Hepatocyte (in vitro differentiated cells): ENCODE results near the gene ZNF670. TPM values are rescaled to one million over a fixed set of nuclear protein-coding genes. Genes with fewer than 3 reads are reported as not detected.
A peak's percentile ranks its signal among the peaks of the same experiment; 100 is the strongest.
"Not testable (repeated sequence)": the region's sequence is repeated elsewhere in the genome, so short reads cannot be mapped to it uniquely, and the experiment has no call there.

Source experiments
- DNase-seq: peaks from one replicate; pipeline ENCODE4 v3.0.0-alpha.2; 2016; ENCODE audit warnings: low spot score
- H2AFZ ChIP-seq: fragments of 200-600 bp; sonication (generic); 2 replicates; pipeline ENCODE4 v1.6.0; 2016; ENCODE audit warnings: antibody characterized with exemption, mild to moderate bottlenecking
- H3K27ac ChIP-seq: fragments of 200-600 bp; sonication (generic); 2 replicates; pipeline ENCODE4 v1.5.1; 2016; ENCODE audit warnings: mild to moderate bottlenecking
- H3K27me3 ChIP-seq: fragments of 200-600 bp; sonication (generic); 2 replicates; pipeline ENCODE4 v1.6.1; 2016
- H3K36me3 ChIP-seq: fragments of 200-600 bp; sonication (generic); replicated peaks from 2 replicates; pipeline ENCODE4 v1.5.1; 2016; ENCODE audit warnings: low read depth; ENCODE audit not compliant: insufficient read depth
- H3K4me1 ChIP-seq: fragments of 200-600 bp; sonication (generic); 2 replicates; pipeline ENCODE4 v1.5.1; 2016; ENCODE audit warnings: mild to moderate bottlenecking, moderate library complexity; ENCODE audit not compliant: insufficient read depth
- H3K4me2 ChIP-seq: fragments of 200-600 bp; sonication (generic); 2 replicates; pipeline ENCODE4 v1.6.0; 2016
- H3K4me3 ChIP-seq: fragments of 200-600 bp; sonication (generic); 2 replicates; pipeline ENCODE4 v1.5.1; 2016; ENCODE audit warnings: mild to moderate bottlenecking
- H3K79me2 ChIP-seq: fragments of 200-600 bp; sonication (generic); 2 replicates; pipeline ENCODE4 v1.6.0; 2017; ENCODE audit warnings: mild to moderate bottlenecking
- H3K9me2 ChIP-seq: fragments of 200-600 bp; sonication (generic); replicated peaks from 2 replicates; pipeline ENCODE4 v1.6.0; 2017; ENCODE audit warnings: mild to moderate bottlenecking; ENCODE audit not compliant: insufficient read depth
- H3K9me3 ChIP-seq: fragments of 200-600 bp; sonication (generic); 2 replicates; pipeline ENCODE4 v1.5.1; 2016; ENCODE audit warnings: low read depth, mild to moderate bottlenecking
- H4K20me1 ChIP-seq: fragments of 200-600 bp; sonication (generic); 2 replicates; pipeline ENCODE4 v1.6.0; 2016; ENCODE audit warnings: mild to moderate bottlenecking; ENCODE audit not compliant: insufficient read depth, poor library complexity, severe bottlenecking
- EZH2 ChIP-seq: fragments of 200-600 bp; sonication (generic); IDR thresholded peaks from 2 replicates; pipeline ENCODE4 v1.6.1; 2016; ENCODE audit warnings: antibody characterized with exemption, mild to moderate bottlenecking, borderline replicate concordance
- EZH2phosphoT487 ChIP-seq: fragments of 200-600 bp; sonication (generic); IDR thresholded peaks from one replicate; pipeline ENCODE4 v1.6.1; 2018; ENCODE audit warnings: antibody characterized with exemption, mild to moderate bottlenecking, low read depth, moderate library complexity; ENCODE audit not compliant: unreplicated experiment, severe bottlenecking
- WGBS: methylation state at CpG from one replicate; pipeline ENCODE4 v1.1.6; 2016; ENCODE audit warnings: low lambda C conversion rate; ENCODE audit errors: missing lambda C conversion rate; 5-methylcytosine and 5-hydroxymethylcytosine counted together
- polyA plus RNA-seq: library from polyadenylated mRNA; unstranded; fragments of >200 nt; fragmentation: Nextera tagmentation; extraction: Ambion mirVana; gene quantifications from 2 replicates; pipeline ENCODE4 v1.2.1, GENCODE V29; 2016
- total RNA-seq: library from RNA; depleted of rRNA; stranded (reverse); fragments of >200 nt; gene quantifications from 2 replicates; pipeline ENCODE4 v1.2.3, GENCODE V29; 2014
- TF ChIP-seq, protein P1 (sequence below): fragments of 200-600 bp; sonication (generic); IDR thresholded peaks from 2 replicates; pipeline ENCODE4 v1.5.1; 2016; ENCODE audit warnings: antibody characterized with exemption, mild to moderate bottlenecking; ENCODE audit not compliant: poor library complexity

The ZNF670 gene
- 5.3 and 5.5 TPM in 2 replicates for total RNA-seq
- polyA plus RNA-seq: 5.8 and 7.5 TPM in 2 replicates

DNA sequence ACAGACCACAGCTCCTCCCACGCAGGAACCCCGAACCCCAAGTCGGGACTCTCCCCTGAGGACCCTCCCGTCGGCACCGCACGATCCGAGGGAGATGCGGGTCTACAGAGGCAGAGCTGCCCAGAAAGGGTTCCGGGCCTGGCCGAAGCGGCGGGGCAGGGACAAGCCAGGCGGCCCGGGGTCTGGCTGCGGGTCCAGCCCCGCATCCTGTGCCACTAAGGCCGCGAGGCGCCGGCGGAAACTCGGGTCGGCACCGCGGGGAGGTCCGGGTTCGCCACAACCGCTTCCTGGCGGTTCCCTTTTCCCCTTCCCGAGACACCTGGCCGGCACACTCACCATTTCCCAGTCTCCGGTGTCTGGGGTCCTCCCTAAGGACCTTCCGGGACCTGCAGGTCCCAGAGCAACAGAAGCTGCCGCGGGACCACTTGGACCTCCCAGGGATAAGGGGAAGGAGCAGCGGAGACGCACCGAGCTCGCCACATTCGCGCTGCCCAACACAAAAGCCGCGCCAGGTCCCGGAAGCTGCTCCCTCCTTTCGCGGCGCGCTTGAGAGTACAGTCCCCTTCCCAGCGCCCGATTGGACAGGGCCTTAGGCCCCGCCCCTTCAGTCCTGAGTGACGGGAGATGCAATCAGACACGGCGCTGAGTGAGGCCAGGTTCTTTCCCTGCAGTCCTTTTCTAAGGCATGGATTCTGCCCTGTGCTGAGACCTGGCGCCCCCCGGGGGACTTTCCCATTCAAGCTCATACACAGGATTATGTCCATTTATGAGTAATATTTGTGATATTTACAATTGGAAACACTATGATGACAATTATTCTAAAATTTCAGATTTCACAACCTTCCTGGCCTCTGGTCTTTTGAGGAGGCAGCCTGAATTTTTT, at the start of gene ZNF670:
Gene ZNF670, minus strand, starts transcription at position 554 of the 883 bp plus-strand sequence. Its CDS starts 215 bp downstream, at position 339.
- Histone ChIP-seq H3K4me1 (no peaks in the 10 kb centered on the region), H3K27me3 (no peaks in the 10 kb centered on the region), H3K9me2 (no peaks in the 10 kb centered on the region), H3K79me2 (peaks cover 46% of the 10 kb centered on the region), H4K20me1 (no peaks in the 10 kb centered on the region), H3K9me3 (no peaks in the 10 kb centered on the region), H3K4me3 (peak within 1 kb of the TSS; percentile 99), H2AFZ (peak within 1 kb of the TSS; percentile 74), H3K4me2 (peak within 1 kb of the TSS; percentile 88), H3K27ac (peak within 1 kb of the TSS; percentile 93), H3K36me3 (no peaks in the 10 kb centered on the region)
- DNase-seq: peak; percentile 99
- TF ChIP-seq EZH2phosphoT487 (no peak), EZH2 (no peak)
- TF ChIP-seq, protein P1, sequence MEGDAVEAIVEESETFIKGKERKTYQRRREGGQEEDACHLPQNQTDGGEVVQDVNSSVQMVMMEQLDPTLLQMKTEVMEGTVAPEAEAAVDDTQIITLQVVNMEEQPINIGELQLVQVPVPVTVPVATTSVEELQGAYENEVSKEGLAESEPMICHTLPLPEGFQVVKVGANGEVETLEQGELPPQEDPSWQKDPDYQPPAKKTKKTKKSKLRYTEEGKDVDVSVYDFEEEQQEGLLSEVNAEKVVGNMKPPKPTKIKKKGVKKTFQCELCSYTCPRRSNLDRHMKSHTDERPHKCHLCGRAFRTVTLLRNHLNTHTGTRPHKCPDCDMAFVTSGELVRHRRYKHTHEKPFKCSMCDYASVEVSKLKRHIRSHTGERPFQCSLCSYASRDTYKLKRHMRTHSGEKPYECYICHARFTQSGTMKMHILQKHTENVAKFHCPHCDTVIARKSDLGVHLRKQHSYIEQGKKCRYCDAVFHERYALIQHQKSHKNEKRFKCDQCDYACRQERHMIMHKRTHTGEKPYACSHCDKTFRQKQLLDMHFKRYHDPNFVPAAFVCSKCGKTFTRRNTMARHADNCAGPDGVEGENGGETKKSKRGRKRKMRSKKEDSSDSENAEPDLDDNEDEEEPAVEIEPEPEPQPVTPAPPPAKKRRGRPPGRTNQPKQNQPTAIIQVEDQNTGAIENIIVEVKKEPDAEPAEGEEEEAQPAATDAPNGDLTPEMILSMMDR: peak; percentile 30
- WGBS: under 1% methylated on average over 56 of the region's 57 CpGs

DNA sequence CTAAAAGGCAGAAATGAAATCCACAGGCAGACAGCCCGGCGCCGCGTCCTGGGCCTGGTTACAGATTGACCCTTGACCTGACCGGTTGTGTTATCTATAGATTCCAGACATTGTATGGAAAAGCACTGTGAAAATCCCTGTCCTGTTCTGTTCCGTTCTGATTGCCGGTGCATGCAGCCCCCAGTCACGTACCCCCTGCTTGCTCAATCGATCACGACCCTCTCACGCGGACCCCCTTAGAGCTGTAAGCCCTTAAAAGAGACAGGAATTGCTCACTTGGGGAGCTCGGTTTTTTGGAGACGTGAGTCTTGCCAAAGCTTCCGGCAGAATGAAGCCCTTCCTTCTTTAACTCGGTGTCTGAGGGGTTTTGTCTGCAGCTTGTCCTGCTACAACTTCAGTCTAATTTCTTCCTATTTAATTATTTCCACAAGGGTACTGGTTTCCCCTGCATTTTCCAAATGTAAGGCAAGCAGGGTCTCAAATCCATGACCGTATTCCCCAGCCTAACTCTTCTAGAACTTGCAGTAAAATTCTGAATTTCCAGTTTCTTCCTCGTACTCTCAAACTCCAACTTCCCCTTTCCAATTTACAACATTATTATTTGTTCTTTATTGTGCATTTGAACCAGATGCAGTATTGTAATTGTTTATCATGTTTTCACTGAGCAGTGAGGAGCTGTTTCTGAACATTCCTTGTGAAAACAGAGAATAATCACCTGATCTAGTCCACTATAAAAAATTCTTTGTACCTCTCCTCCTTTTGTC, 49.1 kb upstream of the ZNF670 start:
- not testable (repeated sequence) for H3K9me3 ChIP-seq, H3K36me3 ChIP-seq, H3K4me3 ChIP-seq, H3K4me1 ChIP-seq, H3K27me3 ChIP-seq, H2AFZ ChIP-seq, H3K9me2 ChIP-seq, H4K20me1 ChIP-seq, H3K79me2 ChIP-seq, DNase-seq
- 43% methylated on average over 12 of the region's 18 CpGs for WGBS
- H3K27ac ChIP-seq: peak overlapping the region; percentile 11
- peak overlapping the region; percentile 80 for H3K4me2 ChIP-seq

DNA sequence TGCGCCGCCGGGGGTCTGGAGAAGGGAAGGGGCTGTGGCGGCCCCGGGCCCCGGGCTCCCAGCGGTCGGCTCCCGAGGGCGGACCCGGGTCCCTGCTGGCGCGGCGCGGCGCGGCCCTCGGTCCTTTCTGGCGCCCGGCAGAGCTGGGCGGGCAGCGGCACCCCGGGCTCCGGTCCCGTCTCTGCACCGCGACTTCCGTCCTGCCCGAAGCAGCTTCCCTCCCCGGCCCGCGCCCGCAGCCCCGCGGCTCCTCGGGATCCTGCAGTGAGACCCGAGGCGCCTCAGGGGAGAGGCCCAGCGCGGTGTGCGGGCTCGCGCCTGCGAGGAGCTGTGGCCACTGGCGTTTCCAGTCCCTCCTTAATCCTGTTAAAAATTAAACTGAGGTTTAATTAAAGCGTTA, 48.0 kb upstream of the ZNF670 start:
- not testable (repeated sequence) for DNase-seq, H3K4me1 ChIP-seq, H3K79me2 ChIP-seq, H4K20me1 ChIP-seq, H2AFZ ChIP-seq, H3K9me3 ChIP-seq, H3K4me2 ChIP-seq, H3K9me2 ChIP-seq, H3K4me3 ChIP-seq, H3K27ac ChIP-seq, H3K27me3 ChIP-seq, H3K36me3 ChIP-seq
- WGBS: no CpG with 5 or more reads among the region's 46 CpGs

DNA sequence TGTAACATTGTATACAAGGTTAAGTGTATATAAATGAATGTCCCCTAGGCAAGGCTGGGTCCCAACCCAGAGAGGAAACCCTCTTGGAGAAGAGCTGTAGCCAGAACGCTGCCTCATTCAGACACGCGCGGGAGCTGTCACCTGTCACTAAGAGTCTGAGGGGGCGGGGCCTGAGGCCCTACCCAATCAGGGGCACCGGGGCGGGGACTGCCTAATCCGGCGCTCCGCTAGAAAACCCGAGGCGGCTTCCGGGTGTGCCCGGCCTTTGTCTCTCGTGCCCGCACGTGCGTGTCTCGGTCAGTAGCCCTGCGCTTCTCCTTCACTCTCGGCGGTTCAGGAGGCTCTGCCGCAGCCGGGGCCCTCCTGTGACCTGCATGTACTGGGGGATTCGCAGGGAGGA, 47.6 kb upstream of the ZNF670 start:
- WGBS: no CpG with 5 or more reads among the region's 25 CpGs
- not testable (repeated sequence) for H3K36me3 ChIP-seq, H3K27ac ChIP-seq

DNA sequence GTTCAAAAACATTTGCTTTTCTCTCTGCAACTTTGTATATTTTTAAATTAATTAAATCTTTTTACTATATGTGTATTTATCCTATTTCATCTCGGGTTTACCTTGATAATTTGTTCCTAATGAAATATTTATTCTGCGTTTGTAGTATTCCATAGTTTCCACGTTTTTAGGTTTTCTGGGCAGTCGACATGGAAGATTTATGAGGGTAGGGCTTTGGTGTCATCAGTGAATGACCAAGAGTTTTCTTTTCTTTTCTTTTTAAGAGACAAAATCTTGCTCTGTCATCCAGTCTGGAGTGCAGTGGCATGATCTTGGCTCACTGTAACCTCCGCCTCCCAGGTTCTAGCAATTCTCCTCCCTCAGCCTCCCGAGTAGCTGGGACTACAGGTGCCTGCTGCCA, 42.8 kb upstream of the ZNF670 start:
- H3K9me2 ChIP-seq: no peaks in the 10 kb centered on the region
- no peaks in the 10 kb centered on the region for H4K20me1 ChIP-seq
- no peak for DNase-seq
- 79% methylated on average over 6 of the region's 6 CpGs for WGBS
- H3K4me1 ChIP-seq: no peaks in the 10 kb centered on the region
- H3K4me3 ChIP-seq: no peak overlapping the region
- H3K79me2 ChIP-seq: no peaks in the 10 kb centered on the region
- no peak overlapping the region for H3K27ac ChIP-seq
- H3K9me3 ChIP-seq: no peaks in the 10 kb centered on the region
- no peak overlapping the region for H2AFZ ChIP-seq
- H3K4me2 ChIP-seq: no peak overlapping the region
- no peaks in the 10 kb centered on the region for H3K36me3 ChIP-seq
- TF ChIP-seq EZH2: no peak
- H3K27me3 ChIP-seq: no peaks in the 10 kb centered on the region

More for the DNA sequence above, 47.6 kb upstream of the ZNF670 start:
- not testable (repeated sequence) for H3K4me1 ChIP-seq, H3K79me2 ChIP-seq, H3K27me3 ChIP-seq, H3K9me3 ChIP-seq, H3K4me3 ChIP-seq, H2AFZ ChIP-seq, H3K4me2 ChIP-seq, H3K9me2 ChIP-seq, H4K20me1 ChIP-seq, DNase-seq

DNA sequence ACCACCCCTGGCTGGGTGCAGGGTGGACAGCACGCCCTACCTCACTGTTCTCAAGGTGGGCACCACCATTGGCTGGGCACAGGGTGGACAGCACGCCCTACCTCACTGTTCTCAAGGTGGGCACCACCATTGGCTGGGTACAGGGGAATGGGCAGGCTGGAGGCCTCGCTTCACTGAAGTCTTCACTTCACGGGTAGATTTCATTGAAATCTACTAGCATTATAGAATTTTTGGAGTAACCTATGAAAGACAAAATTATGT, 41.7 kb upstream of the ZNF670 start:
- 87% methylated on average over 4 of the region's 4 CpGs for WGBS
- H3K4me3 ChIP-seq, H2AFZ ChIP-seq, H3K79me2 ChIP-seq, H3K27ac ChIP-seq, H4K20me1 ChIP-seq, H3K36me3 ChIP-seq, H3K4me1 ChIP-seq, H3K27me3 ChIP-seq, DNase-seq, H3K4me2 ChIP-seq, H3K9me3 ChIP-seq, H3K9me2 ChIP-seq: not testable (repeated sequence)
